Astrocyte (in vitro differentiated cells and primary cell): Measurements from ENCODE around the gene CPLX3.

Experiments
- CTCF ChIP-seq: IDR thresholded peaks from 2 replicates; pipeline ENCODE4 v1.5.1; 2011; ENCODE audit warnings: low read depth, mild to moderate bottlenecking, inconsistent platforms, low read length, moderate library complexity; ENCODE audit not compliant: insufficient read depth
- EZH2 ChIP-seq: IDR thresholded peaks from 2 replicates; pipeline ENCODE4 v1.6.1; 2012; ENCODE audit warnings: mild to moderate bottlenecking, low read length, inconsistent platforms; ENCODE audit not compliant: insufficient read depth

GRCh38 chr15:74854453-74855022 is 28.1 kb downstream of the CPLX3 start:
- TF ChIP-seq CTCF = no peak
- TF ChIP-seq EZH2 = no peak
